HG03571 (cell line): Measurements from ENCODE around the gene SND1.
A peak's percentile ranks its signal among the peaks of the same experiment; 100 is the strongest.

Source experiments
- ATAC-seq: cut with Tn5 transposase; IDR thresholded peaks from one replicate; pipeline ENCODE4 v1.9.1; 2021; ENCODE audit not compliant: unreplicated experiment

SND1 gene

GRCh38 chr7:127682140-127682539, 30.1 kb downstream of the SND1 start:
- ATAC-seq, result no peak

- ATAC-seq, result peak; percentile 74
These were observed 32.0 kb downstream of the SND1 start for GRCh38 chr7:127683776-127684681.

- ATAC-seq, result no peak
These were observed 37.3 kb downstream of the SND1 start for GRCh38 chr7:127689194-127689772.

GRCh38 chr7:127690337-127690736, 38.3 kb downstream of the SND1 start:
- ATAC-seq, result no peak

- no peak for ATAC-seq
These were observed 38.8 kb downstream of the SND1 start for GRCh38 chr7:127690806-127691205.

- ATAC-seq, result no peak
These were observed 40.2 kb downstream of the SND1 start for GRCh38 chr7:127692200-127692599.

GRCh38 chr7:127699853-127700252, 47.9 kb downstream of the SND1 start:
- ATAC-seq, result no peak

- ATAC-seq, result no peak
These were observed 50.2 kb downstream of the SND1 start for GRCh38 chr7:127702052-127702652.

GRCh38 chr7:127702938-127703337, 50.9 kb downstream of the SND1 start:
- no peak for ATAC-seq

- no peak for ATAC-seq
These were observed 52.2 kb downstream of the SND1 start for GRCh38 chr7:127704211-127704610.

- ATAC-seq, result no peak
These were observed 53.5 kb downstream of the SND1 start for GRCh38 chr7:127705461-127705959.

GRCh38 chr7:127706766-127707165, 54.8 kb downstream of the SND1 start:
- no peak for ATAC-seq

GRCh38 chr7:127708201-127708600, 56.2 kb downstream of the SND1 start:
- ATAC-seq, result no peak

- peak; percentile 55 for ATAC-seq
These were observed 56.8 kb downstream of the SND1 start for GRCh38 chr7:127708788-127709187.

- ATAC-seq, result no peak
These were observed 58.6 kb downstream of the SND1 start for GRCh38 chr7:127710635-127711034.

GRCh38 chr7:127711872-127712271, 59.9 kb downstream of the SND1 start:
- ATAC-seq, result no peak

- ATAC-seq, result no peak
These were observed 61.0 kb downstream of the SND1 start for GRCh38 chr7:127713006-127713405.

- no peak for ATAC-seq
These were observed 61.8 kb downstream of the SND1 start for GRCh38 chr7:127713758-127714157.

GRCh38 chr7:127715272-127715671, 63.3 kb downstream of the SND1 start:
- ATAC-seq, result no peak

- no peak for ATAC-seq
These were observed 63.9 kb downstream of the SND1 start for GRCh38 chr7:127715901-127716300.

- ATAC-seq, result no peak
These were observed 65.7 kb downstream of the SND1 start for GRCh38 chr7:127717502-127718339.
